LoVo (cell line): ENCODE measurements around the gene TMEM119.

Experiments used
- DNase-seq: peaks from one replicate; pipeline ENCODE4 v3.0.0-alpha.2; 2016; ENCODE audit warnings: low spot score

Gene TMEM119, protein sequence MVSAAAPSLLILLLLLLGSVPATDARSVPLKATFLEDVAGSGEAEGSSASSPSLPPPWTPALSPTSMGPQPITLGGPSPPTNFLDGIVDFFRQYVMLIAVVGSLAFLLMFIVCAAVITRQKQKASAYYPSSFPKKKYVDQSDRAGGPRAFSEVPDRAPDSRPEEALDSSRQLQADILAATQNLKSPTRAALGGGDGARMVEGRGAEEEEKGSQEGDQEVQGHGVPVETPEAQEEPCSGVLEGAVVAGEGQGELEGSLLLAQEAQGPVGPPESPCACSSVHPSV

DNA sequence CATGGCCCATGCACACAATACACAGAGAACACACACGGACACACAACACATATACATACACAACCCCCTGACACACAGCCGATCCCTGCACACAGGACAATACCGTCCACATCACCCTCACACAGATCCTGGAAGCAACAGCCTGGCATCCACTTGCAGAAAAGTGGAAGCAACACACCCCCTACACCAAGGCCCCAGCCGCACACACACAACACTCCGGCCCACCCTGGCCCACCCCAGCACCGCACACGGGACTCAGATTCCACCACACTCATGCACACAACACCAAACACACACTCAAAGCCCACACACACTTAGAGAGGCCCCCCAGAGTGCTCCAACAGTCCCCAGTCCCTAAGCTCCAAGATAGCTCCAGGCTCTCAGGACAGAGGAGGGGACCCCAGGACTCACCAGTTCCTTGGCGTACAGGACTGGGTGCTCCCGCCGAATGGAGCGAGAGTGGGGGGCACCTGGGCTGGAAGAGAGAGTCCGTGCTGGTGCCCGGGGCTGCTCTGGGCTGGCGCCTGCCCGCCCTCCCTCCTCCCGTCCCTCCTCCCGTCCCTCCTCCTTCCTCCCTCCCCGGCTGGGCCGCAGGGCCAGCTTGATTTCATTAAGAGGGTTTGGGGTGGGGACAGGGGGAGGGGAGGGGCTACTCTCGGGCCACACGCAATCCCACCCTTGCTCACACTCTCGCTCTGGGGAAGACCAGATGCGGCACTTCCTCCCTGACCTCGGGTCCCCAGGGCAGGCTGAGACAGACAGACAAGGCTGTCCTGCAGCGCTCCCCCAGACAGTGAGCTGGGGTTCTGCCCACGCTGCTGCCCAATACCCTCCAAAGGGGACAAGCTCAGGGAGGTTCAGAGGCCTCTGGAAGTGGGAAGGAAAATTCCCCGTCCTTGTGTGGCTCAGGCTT is at the start of gene TMEM119:
TMEM119 (minus strand) TSS at position 526 of the 913 bp plus-strand sequence. CDS start 5,701 bp downstream, outside the sequence.
- DNase-seq, result no peak

DNA sequence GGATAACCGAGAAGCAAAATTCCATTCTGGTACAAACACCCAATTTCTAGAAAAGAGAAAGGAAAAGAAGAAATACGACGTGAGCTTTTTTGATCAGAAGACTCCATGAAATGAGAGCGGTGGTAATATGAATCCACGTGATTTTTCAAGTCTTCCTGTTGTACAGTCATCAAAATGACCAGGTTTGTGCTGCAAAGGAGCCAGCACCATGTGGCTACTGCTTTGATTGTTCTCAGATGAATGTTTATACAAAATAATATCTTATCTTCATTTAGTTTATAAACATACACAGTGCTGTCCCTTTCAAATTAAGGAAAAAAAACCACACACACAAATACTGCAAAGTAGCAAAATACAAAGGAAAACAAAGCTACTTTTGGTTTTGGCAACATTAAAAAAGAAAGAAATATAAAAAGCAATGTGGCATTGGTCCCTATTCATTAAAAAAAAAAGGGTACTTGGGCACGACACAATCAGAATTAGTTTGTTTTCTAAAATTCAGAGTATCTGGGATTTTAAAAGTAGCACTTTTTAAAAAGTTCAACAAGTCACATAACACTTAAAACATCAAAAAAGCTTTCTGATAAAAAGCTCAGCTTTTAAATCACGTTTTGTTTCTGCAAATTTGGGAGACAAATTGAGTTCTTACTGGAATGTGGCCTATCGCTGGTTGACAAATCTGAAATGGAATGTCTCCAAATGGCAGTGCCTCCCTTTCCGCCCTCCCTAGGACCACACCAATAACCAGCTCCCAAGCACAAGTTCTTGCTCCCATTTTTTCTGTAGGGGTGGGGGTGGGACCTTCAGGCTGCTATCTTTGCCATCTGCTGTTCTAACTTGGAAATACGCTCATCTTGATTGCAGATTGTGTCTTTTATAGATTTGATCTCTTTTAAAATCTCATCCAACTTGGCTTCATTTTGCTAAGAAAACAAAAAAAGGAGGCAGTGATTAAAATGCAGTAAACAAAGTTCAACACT is 49.0 kb upstream of the TMEM119 start:
- no peak for DNase-seq

DNA sequence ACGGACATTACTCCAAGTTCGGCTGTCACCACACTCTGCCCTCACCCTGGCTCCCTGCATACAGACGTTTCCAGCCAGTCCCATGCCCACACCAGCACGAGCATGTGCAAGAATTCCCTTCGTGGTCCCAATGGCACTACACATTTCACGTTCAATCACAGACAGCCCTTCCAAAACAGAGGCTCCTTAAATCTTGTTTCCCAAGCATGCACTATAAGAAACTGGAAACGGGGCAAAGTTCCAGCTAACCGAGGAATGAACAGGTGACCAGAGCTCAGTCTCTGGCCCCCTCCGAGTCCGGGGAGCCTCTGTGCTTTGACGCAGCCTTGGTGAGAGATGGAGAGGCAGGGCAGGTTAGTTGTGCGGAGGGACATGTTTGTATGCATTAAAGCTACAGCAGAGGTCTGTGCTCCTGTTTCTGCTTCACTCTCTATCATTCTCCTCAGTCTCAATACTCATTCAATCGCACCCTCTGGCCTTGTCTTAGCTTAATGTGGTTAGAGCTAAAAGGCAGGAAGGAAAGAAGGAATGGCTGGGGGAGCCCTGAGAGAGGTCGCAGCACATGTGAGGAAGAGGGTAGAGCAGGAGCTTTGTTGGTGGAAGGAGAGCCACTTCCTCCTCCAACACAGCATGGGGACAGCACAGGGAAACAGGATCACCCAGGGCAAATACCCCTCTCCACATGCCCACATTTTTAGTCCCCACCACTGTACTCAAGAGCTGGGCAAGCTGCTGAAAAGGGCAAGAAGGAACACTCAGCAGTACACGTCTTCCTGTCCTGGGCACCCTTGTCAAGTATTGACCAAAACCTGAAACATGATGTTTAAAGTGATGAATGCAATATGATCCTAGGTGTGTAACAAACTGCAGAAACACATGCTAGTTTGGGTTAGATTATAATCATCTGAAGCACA is 48.1 kb upstream of the TMEM119 start:
- no peak for DNase-seq

GRCh38 chr12:108644811-108645120 is 46.9 kb upstream of the TMEM119 start:
- DNase-seq, result no peak

DNA sequence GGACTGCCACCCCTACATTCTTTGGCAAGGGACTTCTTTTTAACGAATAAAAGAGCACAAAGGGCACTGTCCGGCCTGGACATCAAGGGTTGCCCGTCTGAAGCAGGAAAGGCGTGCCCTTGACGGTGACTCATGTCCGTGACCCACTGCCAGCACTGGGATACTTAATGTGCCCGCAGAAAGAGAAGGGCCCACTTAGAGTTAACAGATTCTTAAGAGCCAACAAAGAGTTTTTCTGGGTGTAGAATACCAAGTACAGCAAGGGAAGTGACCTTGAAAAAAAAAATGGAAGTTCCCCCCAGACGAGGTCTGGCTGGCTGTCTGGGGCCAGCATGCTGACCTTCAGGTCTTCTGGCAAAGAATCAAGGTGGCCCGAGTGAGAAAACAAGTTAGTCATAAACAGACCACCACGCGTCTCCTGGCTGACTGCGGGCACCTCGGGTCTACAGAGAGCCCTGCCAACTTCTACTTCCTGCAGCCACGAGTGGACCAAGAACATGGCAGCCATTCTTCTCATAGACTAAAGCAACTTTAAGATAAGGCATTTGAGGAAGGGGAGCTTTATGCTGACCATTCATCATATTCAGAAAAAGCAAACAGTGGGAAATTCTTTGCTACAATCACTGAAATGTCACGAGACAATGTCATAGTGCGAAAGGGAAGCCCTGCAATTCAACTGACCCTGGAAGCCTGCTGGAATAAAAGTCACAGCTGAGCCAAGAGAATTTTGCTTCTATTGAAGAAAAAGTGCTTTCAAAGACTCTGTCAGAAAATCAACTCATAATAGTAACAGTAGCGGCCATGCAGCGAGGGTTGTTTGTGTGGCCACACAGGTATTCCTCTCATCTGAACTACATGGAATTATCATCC is 46.3 kb upstream of the TMEM119 start:
- peak; percentile 63 for DNase-seq

GRCh38 chr12:108642899-108643654 is 45.2 kb upstream of the TMEM119 start:
- no peak for DNase-seq

- DNase-seq, result no peak
Observed at GRCh38 chr12:108642269-108642870, 44.5 kb upstream of the TMEM119 start.

DNA sequence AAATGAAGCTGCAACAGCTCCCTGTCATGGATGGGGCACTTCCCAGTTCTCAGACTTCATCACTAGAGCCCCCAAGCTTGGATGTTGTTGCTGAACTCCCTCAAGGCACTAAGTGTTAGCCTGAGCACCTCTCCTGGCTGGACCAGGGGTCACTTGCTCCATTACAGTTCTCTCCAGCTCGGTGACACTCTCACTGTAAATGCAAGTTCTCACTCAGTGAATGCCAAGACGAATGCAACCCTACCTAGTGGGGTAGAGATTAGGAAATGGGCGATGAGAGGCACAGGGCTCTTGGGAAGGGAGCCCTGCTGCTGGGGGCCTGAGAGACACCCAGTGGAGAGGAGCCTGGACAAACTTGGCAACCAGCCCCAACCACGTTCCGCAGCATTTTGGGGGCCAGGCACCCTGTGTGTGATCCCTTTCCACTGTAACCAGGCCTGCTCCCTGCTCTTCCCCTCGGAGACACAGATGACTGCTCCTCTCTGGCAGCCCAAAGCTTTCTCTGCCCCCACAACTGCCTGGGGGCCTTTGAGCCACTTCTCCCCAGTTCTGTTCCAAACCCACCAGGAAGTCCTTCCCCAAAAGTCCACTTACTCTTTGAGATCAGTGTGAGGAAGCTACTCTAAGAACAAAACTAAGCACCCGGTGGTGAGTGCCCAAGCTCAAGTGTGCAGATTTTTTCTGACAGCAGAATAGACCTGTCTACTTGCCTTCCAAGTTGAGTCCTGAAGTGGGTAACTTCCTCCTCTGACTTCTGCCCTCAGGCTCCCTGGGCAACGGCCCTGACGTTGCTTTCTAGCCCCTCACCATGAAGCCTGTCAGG is 43.8 kb upstream of the TMEM119 start:
- DNase-seq, result no peak

- no peak for DNase-seq
Observed at GRCh38 chr12:108640802-108641445, 43.0 kb upstream of the TMEM119 start.

DNA sequence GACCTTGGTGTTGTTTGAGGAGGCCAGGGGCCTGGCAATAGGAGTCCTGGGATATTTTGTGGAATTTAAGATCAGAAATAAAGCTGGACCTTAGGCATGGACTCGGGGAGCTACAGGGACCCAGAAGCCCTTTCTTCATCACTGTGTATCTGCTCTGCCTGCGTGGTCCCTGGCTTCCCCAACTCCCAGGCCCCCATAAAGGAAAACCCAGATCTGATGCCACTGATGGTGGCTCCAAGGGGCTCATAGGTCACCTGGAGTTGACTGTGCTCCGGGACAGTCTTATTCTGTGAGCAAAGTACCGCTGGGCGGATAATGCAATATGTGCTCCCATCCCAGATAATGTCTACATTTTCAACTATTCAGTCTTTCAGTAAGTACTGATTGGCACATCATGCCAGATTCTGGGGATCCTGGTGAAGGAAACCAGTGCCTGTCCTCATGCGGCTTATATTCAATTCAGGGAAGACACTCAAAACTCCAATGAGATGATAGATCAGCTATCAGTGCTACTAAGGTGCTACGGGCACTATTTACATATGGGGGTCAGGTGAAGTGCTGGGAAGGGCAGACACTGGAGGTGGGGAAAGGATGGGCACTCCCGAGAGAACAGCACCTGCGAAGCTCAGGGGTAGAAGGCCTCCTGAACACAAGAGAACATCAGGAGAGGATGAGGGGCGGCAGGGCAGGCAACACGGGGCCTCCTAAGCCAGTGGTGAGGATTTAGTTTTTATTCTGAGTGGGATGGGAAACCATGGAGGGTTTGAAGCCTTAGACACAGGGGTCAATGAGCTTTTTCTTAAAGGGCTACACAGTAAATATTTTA is 41.3 kb upstream of the TMEM119 start:
- no peak for DNase-seq

DNA sequence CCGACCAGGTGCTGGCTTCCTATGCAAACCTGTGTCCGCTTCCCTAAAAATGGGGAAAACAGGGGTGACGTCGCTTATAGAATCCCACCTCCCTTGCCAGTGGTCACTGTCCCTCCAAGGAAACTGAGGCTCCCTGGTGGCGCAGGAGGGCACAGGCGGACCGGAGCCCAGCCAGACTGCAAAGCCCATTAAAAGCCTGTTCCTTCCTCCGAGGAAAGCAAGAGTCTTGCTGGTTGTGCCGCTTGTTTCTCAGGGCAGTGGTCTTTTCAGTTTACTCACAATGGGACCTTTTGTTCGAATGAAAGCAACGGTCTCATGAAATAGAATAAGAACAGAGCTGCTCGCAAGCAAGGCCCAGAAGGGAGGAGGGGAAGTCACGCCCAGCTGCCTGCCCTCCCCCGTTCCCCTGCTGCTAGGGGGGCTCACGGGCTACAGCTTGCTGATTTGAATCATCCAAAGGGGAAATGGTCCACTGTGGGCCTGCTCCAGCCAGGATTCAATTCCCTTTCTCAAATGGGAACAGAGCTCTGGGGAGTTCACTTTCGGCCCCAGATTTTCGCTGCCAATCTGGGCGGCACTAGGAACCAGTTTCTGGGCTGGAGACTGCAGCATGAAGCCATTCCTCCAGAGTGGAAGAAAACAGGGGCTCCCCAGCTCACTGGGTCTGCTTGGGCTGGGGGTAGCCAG is 40.4 kb upstream of the TMEM119 start:
- no peak for DNase-seq

DNA sequence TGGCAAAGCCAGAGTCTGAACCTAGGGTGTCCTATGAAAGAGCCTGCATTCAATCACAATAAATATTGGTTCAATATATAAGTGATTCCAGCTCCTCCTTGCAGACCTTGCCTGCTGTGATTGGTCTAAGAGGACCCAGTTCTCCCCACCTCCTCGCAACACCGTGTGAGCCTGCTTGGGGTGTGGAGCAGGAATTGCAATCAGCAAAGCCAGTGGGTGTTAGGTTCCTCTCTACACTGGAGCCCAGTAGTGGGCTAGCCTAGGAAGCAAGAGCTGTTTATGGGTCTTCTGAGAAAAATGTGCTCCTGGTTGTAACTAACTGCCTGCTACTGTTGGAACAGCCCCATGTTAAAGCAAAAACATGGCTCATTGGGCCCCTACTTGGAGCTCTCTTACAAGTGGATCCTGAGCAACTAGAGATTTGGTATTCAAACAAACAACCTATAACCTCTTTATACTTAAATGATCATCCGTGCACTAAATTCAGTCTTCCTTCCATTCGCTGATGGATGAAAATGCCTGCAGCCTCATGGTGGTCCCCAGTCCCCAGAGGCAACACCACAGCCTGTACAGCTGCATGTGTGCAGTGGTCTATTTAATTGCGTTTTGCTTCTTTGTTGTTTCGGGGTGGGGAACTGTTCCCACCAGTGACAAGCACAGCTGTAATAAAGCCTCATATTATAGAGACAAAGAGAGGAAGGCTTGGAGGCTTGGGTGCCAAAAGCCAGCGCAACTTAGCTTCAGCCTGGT is 39.5 kb upstream of the TMEM119 start:
- no peak for DNase-seq

- DNase-seq, result no peak
Observed at GRCh38 chr12:108635997-108636808, 38.3 kb upstream of the TMEM119 start.

GRCh38 chr12:108635201-108635996 is 37.5 kb upstream of the TMEM119 start:
- no peak for DNase-seq
